RWPE1 (cell line): Measurements from ENCODE around the gene ZDHHC18.

Source experiments
- CTCF ChIA-PET: fragments of 350-600 bp; sonication (Branson Sonifier 250); formaldehyde crosslinking; extraction: SDS; loops from one replicate; lab custom pipeline; 2021; lab: Yijun Ruan, JAX
- POLR2A ChIA-PET: fragments of 400-600 bp; formaldehyde crosslinking; extraction: SDS; loops from one replicate; lab custom pipeline; 2020; ENCODE audit warnings: antibody characterized with exemption; ENCODE audit not compliant: low non-redundant PET; lab: Yijun Ruan, JAX
- DNase-seq: peaks from one replicate; pipeline ENCODE4 v3.0.0; 2012; ENCODE audit warnings: low spot score
- H3K27ac ChIP-seq: fragments of 450-650 bp; 2 replicates; pipeline ENCODE4 v1.5.1; 2017
- TF ChIP-seq, protein P1 (sequence below): fragments of 450-650 bp; conservative IDR thresholded peaks from 2 replicates; pipeline ENCODE4 v1.5.1; 2017; ENCODE audit warnings: low read depth, mild to moderate bottlenecking

The ZDHHC18 gene

DNA sequence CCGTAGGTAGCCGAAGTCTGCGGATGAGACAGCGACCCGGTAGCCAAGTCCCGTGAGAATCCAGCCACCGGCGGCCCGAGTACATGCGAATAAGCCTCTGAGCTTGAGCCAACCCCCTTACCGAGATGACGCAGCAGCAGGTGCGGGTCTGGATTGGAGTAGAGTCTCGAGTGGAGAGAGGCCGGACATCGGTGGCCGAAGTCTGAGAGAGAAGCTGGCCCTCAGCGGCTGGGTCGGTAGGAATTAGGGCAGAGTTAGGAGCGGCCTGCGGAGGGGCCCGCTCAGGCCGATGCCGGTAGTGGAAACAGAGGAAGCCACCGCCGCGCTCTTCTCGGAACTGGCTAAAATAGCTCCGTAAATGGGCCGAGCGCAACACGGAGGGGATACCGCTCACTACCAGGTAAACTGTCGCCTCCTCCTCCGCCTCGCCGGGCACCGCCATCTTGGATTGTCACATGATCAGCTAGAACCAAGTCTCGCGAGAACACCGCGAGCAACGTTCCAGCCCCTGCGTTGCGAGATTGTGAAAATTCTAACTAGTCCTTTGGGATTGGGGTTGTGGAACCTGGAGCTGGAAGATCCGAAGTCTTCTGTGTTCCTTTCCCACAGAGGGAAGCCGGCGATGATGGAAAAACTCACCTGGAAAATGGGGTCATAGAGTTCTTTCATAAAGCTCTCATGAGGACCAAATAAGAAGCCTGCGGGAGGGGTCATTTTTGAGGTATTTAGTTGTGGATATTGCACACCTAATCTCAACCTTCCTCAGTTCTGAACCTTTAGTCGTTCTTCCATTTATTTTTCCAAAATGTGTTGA lies 73.7 kb downstream of the ZDHHC18 start, which contains the start of gene GPATCH3:
Gene GPATCH3 (minus strand): TSS at position 467 of the 814 bp plus-strand sequence. CDS start 25 bp downstream, at position 442.
- peak within 1 kb of the TSS; percentile 81 for H3K27ac ChIP-seq
- ChIA-PET CTCF (interaction anchor here (0.6 kb wide), 1 partner anchor 66 kb away, joined by 4 read pairs; no protein-coding TSS in a partner anchor), POLR2A (interaction anchor here (0.7 to 1.0 kb wide), 3 partner anchors 27 to 50 kb away, joined by 3 read pairs; no protein-coding TSS in a partner anchor)
- TF ChIP-seq, protein P1, sequence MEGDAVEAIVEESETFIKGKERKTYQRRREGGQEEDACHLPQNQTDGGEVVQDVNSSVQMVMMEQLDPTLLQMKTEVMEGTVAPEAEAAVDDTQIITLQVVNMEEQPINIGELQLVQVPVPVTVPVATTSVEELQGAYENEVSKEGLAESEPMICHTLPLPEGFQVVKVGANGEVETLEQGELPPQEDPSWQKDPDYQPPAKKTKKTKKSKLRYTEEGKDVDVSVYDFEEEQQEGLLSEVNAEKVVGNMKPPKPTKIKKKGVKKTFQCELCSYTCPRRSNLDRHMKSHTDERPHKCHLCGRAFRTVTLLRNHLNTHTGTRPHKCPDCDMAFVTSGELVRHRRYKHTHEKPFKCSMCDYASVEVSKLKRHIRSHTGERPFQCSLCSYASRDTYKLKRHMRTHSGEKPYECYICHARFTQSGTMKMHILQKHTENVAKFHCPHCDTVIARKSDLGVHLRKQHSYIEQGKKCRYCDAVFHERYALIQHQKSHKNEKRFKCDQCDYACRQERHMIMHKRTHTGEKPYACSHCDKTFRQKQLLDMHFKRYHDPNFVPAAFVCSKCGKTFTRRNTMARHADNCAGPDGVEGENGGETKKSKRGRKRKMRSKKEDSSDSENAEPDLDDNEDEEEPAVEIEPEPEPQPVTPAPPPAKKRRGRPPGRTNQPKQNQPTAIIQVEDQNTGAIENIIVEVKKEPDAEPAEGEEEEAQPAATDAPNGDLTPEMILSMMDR = no peak
- DNase-seq = peak; percentile 89

DNA sequence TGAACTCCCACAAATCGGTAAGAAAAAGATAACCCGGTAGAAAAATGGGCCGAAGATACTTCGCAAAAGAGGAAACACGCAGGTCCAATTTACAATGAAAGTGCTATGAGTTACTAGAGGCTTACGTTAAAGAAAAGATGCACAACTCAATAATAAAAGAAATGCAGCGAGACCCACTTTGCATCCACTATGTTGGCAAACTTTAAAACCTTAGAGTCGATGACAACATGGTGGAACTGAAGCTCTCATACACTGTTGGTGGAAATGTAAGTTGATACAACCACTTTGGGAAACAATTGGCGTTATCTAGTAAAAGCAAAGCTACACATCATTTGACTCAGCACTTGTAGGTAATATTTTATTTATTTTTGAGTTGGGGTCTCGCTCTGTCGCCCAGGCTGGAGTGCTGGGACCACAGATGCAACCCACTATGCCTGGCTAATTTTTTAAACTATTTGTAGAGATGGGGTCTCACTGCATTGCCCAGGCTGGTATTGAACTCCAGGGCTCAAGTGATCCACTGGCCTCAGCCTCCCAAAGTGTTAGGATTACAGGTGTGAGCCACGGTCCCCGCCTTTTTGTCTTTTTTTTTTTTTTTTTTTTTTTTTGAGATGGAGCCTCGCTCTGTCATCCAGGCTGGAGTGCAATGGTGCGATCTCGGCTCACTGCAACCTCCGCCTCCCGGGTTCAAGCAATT lies 74.5 kb downstream of the ZDHHC18 start:
- TF ChIP-seq, protein P1 = no peak
- no peak for DNase-seq
- H3K27ac ChIP-seq = no peak overlapping the region
- ChIA-PET POLR2A (interaction anchor here (1.0 kb wide), 1 partner anchor 27 kb away, joined by 3 read pairs; no protein-coding TSS in a partner anchor), CTCF (no interaction called here)
